ENCODE measurements around the gene IGFLR1. TPM values are rescaled to one million over a fixed set of nuclear protein-coding genes. Genes with fewer than 3 reads are reported as not detected.

IGFLR1 gene
- total RNA-seq, 1 experiment from 2014 or later, result 9.9 TPM

DNA sequence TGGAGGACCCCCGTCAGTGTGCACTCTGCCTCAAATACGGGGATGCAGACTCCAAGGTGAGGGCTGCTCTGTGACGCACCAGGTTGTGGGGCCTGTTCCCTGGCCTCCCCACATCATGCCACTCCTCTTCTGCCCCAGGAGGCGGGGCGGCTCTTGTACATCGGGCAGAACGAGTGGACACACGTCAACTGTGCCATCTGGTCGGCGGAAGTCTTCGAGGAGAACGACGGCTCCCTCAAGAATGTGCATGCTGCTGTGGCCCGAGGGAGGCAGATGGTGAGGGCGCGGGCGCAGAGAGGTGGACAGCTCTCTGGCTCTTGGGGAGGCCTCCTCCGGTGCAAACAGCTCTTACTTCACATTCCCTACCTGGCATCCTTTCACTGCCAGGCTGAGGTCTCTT is 13.2 kb downstream of the IGFLR1 start:
- CTCF ChIA-PET, result interaction anchor here (1.1 kb wide), 1 partner anchor 12 kb away, joined by 3 read pairs; no protein-coding TSS in a partner anchor
- POLR2A ChIA-PET, result no interaction called here
- 0 out of 2 replicates have a peak, but pooled peaks cover 2% of the 10 kb centered on the region for H3K4me1 Mint-ChIP-seq

DNA sequence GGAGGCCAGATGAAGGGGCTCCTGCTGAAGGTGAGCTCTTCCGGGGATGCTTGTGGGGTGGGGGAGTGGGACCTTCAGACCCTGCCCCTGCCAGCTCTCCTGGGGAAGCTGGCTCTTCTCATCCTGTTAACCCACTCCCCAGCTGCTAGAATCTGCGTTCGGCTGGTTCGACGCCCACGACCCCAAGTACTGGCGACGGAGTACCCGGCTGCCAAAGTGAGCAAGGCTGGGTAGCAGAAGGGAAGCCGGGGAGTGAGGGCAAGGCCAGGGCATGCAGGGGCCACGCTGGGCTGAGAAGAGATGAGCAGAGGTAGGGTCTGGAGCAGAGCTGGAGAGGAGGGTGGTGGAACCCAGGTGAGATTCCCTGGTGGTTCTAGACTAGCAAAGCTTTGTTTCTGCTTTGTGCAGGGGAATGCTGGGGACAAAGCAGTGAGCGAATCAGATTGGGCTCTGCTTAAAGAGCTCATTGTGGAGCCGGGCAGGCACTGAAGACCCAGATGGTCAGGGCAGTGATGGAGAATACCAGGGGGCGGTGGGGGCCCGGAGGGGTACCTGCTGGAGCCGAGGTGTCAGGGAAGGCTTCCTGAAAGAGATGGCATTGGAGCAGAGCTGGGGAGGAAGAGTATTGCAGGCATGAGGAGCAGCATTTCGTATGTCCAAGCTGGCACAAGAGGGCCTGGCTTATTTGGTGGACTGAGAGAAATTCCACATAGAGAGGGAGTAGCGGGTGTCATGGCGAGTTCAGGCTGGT is 14.1 kb downstream of the IGFLR1 start:
- TF ChIP-seq, protein P1, sequence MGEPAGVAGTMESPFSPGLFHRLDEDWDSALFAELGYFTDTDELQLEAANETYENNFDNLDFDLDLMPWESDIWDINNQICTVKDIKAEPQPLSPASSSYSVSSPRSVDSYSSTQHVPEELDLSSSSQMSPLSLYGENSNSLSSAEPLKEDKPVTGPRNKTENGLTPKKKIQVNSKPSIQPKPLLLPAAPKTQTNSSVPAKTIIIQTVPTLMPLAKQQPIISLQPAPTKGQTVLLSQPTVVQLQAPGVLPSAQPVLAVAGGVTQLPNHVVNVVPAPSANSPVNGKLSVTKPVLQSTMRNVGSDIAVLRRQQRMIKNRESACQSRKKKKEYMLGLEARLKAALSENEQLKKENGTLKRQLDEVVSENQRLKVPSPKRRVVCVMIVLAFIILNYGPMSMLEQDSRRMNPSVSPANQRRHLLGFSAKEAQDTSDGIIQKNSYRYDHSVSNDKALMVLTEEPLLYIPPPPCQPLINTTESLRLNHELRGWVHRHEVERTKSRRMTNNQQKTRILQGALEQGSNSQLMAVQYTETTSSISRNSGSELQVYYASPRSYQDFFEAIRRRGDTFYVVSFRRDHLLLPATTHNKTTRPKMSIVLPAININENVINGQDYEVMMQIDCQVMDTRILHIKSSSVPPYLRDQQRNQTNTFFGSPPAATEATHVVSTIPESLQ (CRISPR knock-in tag; IDR thresholded peaks at IDR 0.05), result no peak
- TF ChIP-seq, protein P2, sequence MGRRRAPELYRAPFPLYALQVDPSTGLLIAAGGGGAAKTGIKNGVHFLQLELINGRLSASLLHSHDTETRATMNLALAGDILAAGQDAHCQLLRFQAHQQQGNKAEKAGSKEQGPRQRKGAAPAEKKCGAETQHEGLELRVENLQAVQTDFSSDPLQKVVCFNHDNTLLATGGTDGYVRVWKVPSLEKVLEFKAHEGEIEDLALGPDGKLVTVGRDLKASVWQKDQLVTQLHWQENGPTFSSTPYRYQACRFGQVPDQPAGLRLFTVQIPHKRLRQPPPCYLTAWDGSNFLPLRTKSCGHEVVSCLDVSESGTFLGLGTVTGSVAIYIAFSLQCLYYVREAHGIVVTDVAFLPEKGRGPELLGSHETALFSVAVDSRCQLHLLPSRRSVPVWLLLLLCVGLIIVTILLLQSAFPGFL (CRISPR knock-in tag; IDR thresholded peaks at IDR 0.05; ENCODE audit: borderline replicate concordance), result no peak
- no peak for TF ChIP-seq NFYB (CRISPR knock-in tag; conservative IDR thresholded peaks at IDR 0.05; ENCODE audit: low read depth)
- TF ChIP-seq TP53 (CRISPR knock-in tag; IDR thresholded peaks at IDR 0.05), result no peak
- TF ChIP-seq, protein P3, sequence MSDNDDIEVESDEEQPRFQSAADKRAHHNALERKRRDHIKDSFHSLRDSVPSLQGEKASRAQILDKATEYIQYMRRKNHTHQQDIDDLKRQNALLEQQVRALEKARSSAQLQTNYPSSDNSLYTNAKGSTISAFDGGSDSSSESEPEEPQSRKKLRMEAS (CRISPR knock-in tag; IDR thresholded peaks at IDR 0.05), result no peak
- TF ChIP-seq, protein P4, sequence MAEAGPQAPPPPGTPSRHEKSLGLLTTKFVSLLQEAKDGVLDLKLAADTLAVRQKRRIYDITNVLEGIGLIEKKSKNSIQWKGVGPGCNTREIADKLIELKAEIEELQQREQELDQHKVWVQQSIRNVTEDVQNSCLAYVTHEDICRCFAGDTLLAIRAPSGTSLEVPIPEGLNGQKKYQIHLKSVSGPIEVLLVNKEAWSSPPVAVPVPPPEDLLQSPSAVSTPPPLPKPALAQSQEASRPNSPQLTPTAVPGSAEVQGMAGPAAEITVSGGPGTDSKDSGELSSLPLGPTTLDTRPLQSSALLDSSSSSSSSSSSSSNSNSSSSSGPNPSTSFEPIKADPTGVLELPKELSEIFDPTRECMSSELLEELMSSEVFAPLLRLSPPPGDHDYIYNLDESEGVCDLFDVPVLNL (CRISPR knock-in tag; IDR thresholded peaks at IDR 0.05; ENCODE audit: borderline replicate concordance, low read depth), result no peak
- no peak for TF ChIP-seq ATF1 (CRISPR knock-in tag; IDR thresholded peaks at IDR 0.05)
- no peak overlapping the region for H3K27ac Mint-ChIP-seq
- peaks cover 73% of the 10 kb centered on the region for H3K36me3 Mint-ChIP-seq
- H3K27me3 Mint-ChIP-seq (ENCODE audit: low read depth), result no peaks in the 10 kb centered on the region
- ChIA-PET CTCF (interaction anchor here (0.5 kb wide), 1 partner anchor 91 kb away, joined by 4 read pairs; no protein-coding TSS in a partner anchor), POLR2A (no interaction called here)
- H3K9me3 Mint-ChIP-seq, result no peaks in the 10 kb centered on the region
- H3K4me3 Mint-ChIP-seq, result no peak overlapping the region
- ATAC-seq (no peak), DNase-seq (ENCODE audit: low spot score) (no peak)
- 0 out of 2 replicates have a peak, but pooled peaks cover 2% of the 10 kb centered on the region for H3K4me1 Mint-ChIP-seq

More for the DNA sequence above, 13.2 kb downstream of the IGFLR1 start:
- no peaks in the 10 kb centered on the region for H3K9me3 Mint-ChIP-seq
- TF ChIP-seq, protein P5, sequence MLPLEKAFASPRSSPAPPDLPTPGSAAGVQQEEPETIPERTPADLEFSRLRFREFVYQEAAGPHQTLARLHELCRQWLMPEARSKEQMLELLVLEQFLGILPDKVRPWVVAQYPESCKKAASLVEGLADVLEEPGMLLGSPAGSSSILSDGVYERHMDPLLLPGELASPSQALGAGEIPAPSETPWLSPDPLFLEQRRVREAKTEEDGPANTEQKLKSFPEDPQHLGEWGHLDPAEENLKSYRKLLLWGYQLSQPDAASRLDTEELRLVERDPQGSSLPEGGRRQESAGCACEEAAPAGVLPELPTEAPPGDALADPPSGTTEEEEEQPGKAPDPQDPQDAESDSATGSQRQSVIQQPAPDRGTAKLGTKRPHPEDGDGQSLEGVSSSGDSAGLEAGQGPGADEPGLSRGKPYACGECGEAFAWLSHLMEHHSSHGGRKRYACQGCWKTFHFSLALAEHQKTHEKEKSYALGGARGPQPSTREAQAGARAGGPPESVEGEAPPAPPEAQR (CRISPR knock-in tag; IDR thresholded peaks at IDR 0.05), result no peak
- TF ChIP-seq, protein P6, sequence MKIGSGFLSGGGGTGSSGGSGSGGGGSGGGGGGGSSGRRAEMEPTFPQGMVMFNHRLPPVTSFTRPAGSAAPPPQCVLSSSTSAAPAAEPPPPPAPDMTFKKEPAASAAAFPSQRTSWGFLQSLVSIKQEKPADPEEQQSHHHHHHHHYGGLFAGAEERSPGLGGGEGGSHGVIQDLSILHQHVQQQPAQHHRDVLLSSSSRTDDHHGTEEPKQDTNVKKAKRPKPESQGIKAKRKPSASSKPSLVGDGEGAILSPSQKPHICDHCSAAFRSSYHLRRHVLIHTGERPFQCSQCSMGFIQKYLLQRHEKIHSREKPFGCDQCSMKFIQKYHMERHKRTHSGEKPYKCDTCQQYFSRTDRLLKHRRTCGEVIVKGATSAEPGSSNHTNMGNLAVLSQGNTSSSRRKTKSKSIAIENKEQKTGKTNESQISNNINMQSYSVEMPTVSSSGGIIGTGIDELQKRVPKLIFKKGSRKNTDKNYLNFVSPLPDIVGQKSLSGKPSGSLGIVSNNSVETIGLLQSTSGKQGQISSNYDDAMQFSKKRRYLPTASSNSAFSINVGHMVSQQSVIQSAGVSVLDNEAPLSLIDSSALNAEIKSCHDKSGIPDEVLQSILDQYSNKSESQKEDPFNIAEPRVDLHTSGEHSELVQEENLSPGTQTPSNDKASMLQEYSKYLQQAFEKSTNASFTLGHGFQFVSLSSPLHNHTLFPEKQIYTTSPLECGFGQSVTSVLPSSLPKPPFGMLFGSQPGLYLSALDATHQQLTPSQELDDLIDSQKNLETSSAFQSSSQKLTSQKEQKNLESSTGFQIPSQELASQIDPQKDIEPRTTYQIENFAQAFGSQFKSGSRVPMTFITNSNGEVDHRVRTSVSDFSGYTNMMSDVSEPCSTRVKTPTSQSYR (CRISPR knock-in tag; IDR thresholded peaks at IDR 0.05), result no peak
- ATAC-seq, result no peak
- DNase-seq (ENCODE audit: low spot score), result no peak
- H3K27me3 Mint-ChIP-seq (ENCODE audit: low read depth), result no peaks in the 10 kb centered on the region
- H3K36me3 Mint-ChIP-seq, result peaks cover 70% of the 10 kb centered on the region
- H3K4me3 Mint-ChIP-seq, result no peak overlapping the region
- H3K27ac Mint-ChIP-seq, result no peak overlapping the region
